Stimulated activated CD8-positive, alpha-beta memory T cell treated with anti-CD3 and anti-CD28 coated beads, Interleukin-12 subunit alpha, Interleukin-12 subunit beta, amount 100 ng/mL, for 24 hours (primary cell): Measurements from ENCODE around the gene PXMP4.

ENCODE experiments used
- DNase-seq: peaks from one replicate; pipeline ENCODE4 v3.0.0-alpha.2; 2020; ENCODE audit errors: extremely low read depth

The PXMP4 gene

DNA sequence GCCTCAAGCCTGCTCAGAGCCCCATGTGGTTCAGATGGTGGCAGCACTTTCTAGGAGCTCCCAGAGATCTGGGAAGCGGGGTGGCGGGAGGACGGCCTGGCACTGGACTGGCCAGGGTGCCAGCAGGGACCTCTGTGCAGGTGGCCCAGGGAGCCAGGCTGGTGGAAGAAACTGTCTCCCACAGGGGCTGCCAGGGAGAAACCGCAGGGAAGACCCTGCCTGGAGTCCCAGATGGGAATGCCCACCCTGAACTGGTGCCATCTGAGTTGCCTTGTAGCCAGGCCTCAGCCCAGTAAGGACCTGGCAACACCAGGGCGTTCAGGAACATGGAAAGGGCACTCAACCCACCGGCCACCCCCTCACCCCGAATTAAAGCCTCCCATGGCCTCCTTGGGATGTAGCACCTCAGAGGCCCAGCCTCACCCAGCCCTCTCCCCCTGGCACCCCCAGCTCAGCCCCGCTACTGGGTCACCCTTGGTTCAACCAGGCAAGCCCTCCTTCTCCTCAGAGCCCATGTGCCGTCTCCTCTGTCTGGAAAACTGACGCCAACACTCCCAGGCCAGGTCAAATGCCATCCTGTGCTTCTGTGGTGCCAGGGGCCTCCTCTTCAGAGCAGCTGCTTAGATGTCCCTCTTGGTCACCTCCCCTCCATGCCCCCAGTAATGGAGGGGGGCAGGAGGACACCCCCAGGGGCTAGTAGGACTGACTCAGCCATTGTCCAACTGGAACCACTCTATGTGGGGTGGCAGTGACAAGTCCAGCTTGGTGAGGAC, 63.9 kb downstream of the PXMP4 start:
- DNase-seq = no peak

- no peak for DNase-seq
Observed at GRCh38 chr20:33655164-33655563, 64.9 kb downstream of the PXMP4 start.

- no peak for DNase-seq
Observed at GRCh38 chr20:33654680-33655161, 65.4 kb downstream of the PXMP4 start.

DNA sequence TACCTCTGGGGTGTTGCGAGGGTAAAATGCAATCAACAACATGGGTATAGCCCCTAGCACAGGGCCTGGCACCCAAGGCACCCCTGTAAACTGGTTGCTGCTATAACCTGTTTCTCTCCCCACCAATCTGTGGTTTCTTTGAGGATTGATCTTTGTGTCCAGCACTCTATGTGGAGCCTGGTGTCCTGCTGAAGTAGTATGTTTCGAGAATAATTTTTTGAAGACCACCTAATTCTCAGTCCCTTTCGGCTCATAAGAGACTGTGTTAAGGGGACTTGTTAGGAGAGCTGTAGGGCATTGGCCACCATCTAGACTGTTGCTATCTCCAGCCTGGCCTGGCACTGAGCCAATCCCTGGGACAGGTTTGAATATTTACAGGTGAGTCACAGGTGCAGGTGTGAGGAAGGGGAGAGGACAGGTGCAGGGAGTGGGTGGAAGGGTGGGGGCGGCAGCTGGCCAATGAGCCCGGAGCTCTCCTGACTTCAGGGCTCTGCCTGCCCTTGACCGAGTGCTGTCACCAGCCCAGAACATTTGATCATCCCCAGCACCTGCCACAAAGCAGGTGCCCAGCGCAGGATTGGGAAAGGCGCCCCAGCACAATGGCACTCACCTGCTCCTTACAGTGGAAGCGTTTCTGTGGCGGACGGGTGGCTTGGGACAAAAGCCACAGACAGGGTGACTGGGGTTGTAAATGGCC, 66.1 kb downstream of the PXMP4 start:
- no peak for DNase-seq

DNA sequence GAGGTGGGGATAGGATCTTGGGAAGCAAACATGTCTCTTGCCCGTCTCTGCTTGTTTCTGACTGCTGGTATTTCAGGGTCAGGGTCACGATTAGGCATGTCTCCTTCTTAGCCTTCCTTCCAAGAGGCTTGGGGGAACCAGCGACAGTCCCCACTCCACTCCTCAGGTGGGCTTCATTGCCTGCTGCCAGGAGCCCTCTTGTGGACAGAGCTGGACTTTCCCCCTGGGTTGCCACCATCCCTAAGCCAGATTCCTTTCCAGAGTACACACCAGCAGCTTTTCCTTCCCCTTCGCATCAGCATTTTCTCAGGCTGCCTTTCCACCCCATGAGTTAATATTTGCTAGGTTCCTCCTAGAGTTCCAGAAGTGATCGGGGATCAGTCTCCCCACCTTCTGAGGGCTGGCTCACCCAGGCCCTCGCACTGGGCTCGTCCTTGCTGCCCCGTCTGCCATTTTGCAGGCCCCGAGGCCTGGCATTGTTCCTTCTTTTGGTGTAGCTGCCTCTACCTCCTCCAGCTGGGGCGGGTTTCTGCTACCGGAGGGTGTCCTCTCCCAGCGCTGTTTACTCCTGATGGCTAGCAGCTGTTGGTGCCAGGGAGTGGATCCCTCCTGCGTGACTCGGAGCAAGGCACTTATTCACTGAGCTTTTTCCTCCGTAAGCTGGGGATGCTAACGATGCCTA, 66.8 kb downstream of the PXMP4 start:
- DNase-seq = no peak
